HepG2 (cell line): ENCODE results near the gene CIB2. TPM values are rescaled to one million over a fixed set of nuclear protein-coding genes. Genes with fewer than 3 reads are reported as not detected.

Source experiments
- BCL3 ChIP-seq: sonication (generic); formaldehyde crosslinking; IDR thresholded peaks from 2 replicates; pipeline ENCODE4 v1.5.1; 2020; ENCODE audit warnings: mild to moderate bottlenecking, missing genetic modification reagents, moderate library complexity
- ERF ChIP-seq: IDR thresholded peaks from 2 replicates; pipeline ENCODE4 v1.6.1; 2018; ENCODE audit warnings: missing biosample characterization, missing genetic modification reagents
- FOSL1 ChIP-seq: sonication (generic); formaldehyde crosslinking; IDR thresholded peaks from 2 replicates; pipeline ENCODE4 v1.9.0; 2021; ENCODE audit warnings: missing genetic modification reagents, borderline replicate concordance
- FOXK1 ChIP-seq: sonication (generic); formaldehyde crosslinking; IDR thresholded peaks from 2 replicates; pipeline ENCODE4 v1.4.0; 2020; ENCODE audit warnings: low read depth, missing genetic modification reagents, borderline replicate concordance
- HDAC2 ChIP-seq: sonication (generic); formaldehyde crosslinking; IDR thresholded peaks from 2 replicates; pipeline ENCODE4 v1.4.0; 2020; ENCODE audit warnings: missing genetic modification reagents
- ISX ChIP-seq: sonication (generic); formaldehyde crosslinking; conservative IDR thresholded peaks from 2 replicates; pipeline ENCODE4 v1.5.0; 2020; ENCODE audit warnings: missing genetic modification reagents
- JUNB ChIP-seq: sonication (generic); formaldehyde crosslinking; IDR thresholded peaks from 2 replicates; pipeline ENCODE4 v1.8.0; 2022; ENCODE audit warnings: missing genetic modification reagents, mild to moderate bottlenecking, borderline replicate concordance
- MLX ChIP-seq: IDR thresholded peaks from 2 replicates; pipeline ENCODE4 v1.6.1; 2016
- NCOA1 ChIP-seq: sonication (generic); formaldehyde crosslinking; IDR thresholded peaks from 2 replicates; pipeline ENCODE4 v1.9.0; 2021; ENCODE audit warnings: missing genetic modification reagents
- RARG ChIP-seq: sonication (generic); formaldehyde crosslinking; IDR thresholded peaks from 2 replicates; pipeline ENCODE4 v1.4.0; 2020; ENCODE audit warnings: low read depth, mild to moderate bottlenecking, missing genetic modification reagents
- STAT6 ChIP-seq: sonication (generic); formaldehyde crosslinking; IDR thresholded peaks from 2 replicates; pipeline ENCODE4 v1.4.0; 2020; ENCODE audit warnings: missing genetic modification reagents, mild to moderate bottlenecking, borderline replicate concordance
- YEATS2 ChIP-seq: sonication (generic); formaldehyde crosslinking; IDR thresholded peaks from 2 replicates; pipeline ENCODE4 v1.4.0; 2020; ENCODE audit warnings: missing genetic modification reagents, borderline replicate concordance
- ZKSCAN5 ChIP-seq: sonication (generic); formaldehyde crosslinking; IDR thresholded peaks from 2 replicates; pipeline ENCODE4 v1.5.1; 2020; ENCODE audit warnings: mild to moderate bottlenecking, missing genetic modification reagents
- ZNF225 ChIP-seq: sonication (generic); formaldehyde crosslinking; IDR thresholded peaks from 2 replicates; pipeline ENCODE4 v1.4.0; 2020; ENCODE audit warnings: mild to moderate bottlenecking, missing genetic modification reagents
- ZNF230 ChIP-seq: sonication (generic); formaldehyde crosslinking; IDR thresholded peaks from 2 replicates; pipeline ENCODE4 v1.4.0; 2020; ENCODE audit warnings: mild to moderate bottlenecking, missing genetic modification reagents
- ZNF335 ChIP-seq: sonication (generic); formaldehyde crosslinking; IDR thresholded peaks from 2 replicates; pipeline ENCODE4 v1.4.0; 2020; ENCODE audit warnings: missing genetic modification reagents
- ZNF503 ChIP-seq: sonication (generic); formaldehyde crosslinking; IDR thresholded peaks from 2 replicates; pipeline ENCODE4 v1.4.0; 2020; ENCODE audit warnings: missing genetic modification reagents
- ZNF572 ChIP-seq: sonication (generic); formaldehyde crosslinking; IDR thresholded peaks from 2 replicates; pipeline ENCODE4 v1.5.1; 2020; ENCODE audit warnings: mild to moderate bottlenecking, missing genetic modification reagents
- ZNF597 ChIP-seq: sonication (generic); formaldehyde crosslinking; IDR thresholded peaks from 2 replicates; pipeline ENCODE4 v1.5.0; 2020; ENCODE audit warnings: missing genetic modification reagents
- ZNF710 ChIP-seq: sonication (generic); formaldehyde crosslinking; IDR thresholded peaks from 2 replicates; pipeline ENCODE4 v1.5.0; 2020; ENCODE audit warnings: mild to moderate bottlenecking, missing genetic modification reagents, borderline replicate concordance
- polyA plus RNA-seq, 8 experiments: library from polyadenylated mRNA; depleted of rRNA in 3 of 8; stranded (reverse) in 7 of 8; unstranded in 1 of 8; fragments of >200 nt; fragmentation: Illumina TruSeq in 4 of 8; extraction: Trizol in 4 of 8; gene quantifications; 2 replicates each; pipeline versions ENCODE4 v1.2.1 to v1.2.3, GENCODE V29; 2011 to 2016; ENCODE audit warnings: low read depth in 4 of 8, missing spikeins in 1 of 8, mixed read lengths in 1 of 8; ENCODE audit not compliant: insufficient read depth in 1 of 8
- total RNA-seq, 5 experiments: library from RNA; depleted of rRNA; stranded (reverse); fragments of >200 nt; fragmentation: Illumina TruSeq; extraction: Trizol; gene quantifications; 2 replicates each; pipeline ENCODE4 v1.2.3, GENCODE V29; 2016; ENCODE audit warnings: low read depth in 1 of 5

Gene CIB2
- total and polyA plus RNA-seq, 2 of the 13 experiments (the other 11 are each of a cell fraction or from before 2014, with no cell fraction given), result 1.4 to 1.5 TPM

GRCh38 chr15:78131295-78132061, at the start of gene CIB2 (continued):
- no peak for TF ChIP-seq FOXK1 (CRISPR knock-in tag)
- TF ChIP-seq ZNF710, result no peak
- TF ChIP-seq FOSL1, result no peak
- TF ChIP-seq ERF, result peak; percentile 41; the same call in 1 of the 2 replicates
- TF ChIP-seq YEATS2 (CRISPR knock-in tag), result no peak
- no peak for TF ChIP-seq ZNF572 (CRISPR knock-in tag)
- TF ChIP-seq JUNB, result no peak
- TF ChIP-seq ZNF225 (CRISPR knock-in tag), result peak; percentile 55; the same call in 1 of the 2 replicates
- no peak for TF ChIP-seq NCOA1 (CRISPR knock-in tag)
- no peak for TF ChIP-seq ZKSCAN5
- peak; percentile 86 for TF ChIP-seq BCL3
- TF ChIP-seq ZNF597 (CRISPR knock-in tag), result no peak
- peak; percentile 41; the same call in 1 of the 2 replicates for TF ChIP-seq HDAC2 (CRISPR knock-in tag)
- no peak for TF ChIP-seq ZNF230 (CRISPR knock-in tag)
- TF ChIP-seq ZNF335, result no peak
- TF ChIP-seq STAT6 (CRISPR knock-in tag), result no peak
- TF ChIP-seq ZNF503 (CRISPR knock-in tag), result peak; percentile 54; the same call in 1 of the 2 replicates
- 0 out of 2 replicates have a peak, but pooled peaks have one; percentile 60 for TF ChIP-seq ISX (CRISPR knock-in tag)
- TF ChIP-seq MLX, result no peak
- no peak for TF ChIP-seq RARG (CRISPR knock-in tag)
